ENCODE results near the gene SLC48A1.

The SLC48A1 gene

DNA sequence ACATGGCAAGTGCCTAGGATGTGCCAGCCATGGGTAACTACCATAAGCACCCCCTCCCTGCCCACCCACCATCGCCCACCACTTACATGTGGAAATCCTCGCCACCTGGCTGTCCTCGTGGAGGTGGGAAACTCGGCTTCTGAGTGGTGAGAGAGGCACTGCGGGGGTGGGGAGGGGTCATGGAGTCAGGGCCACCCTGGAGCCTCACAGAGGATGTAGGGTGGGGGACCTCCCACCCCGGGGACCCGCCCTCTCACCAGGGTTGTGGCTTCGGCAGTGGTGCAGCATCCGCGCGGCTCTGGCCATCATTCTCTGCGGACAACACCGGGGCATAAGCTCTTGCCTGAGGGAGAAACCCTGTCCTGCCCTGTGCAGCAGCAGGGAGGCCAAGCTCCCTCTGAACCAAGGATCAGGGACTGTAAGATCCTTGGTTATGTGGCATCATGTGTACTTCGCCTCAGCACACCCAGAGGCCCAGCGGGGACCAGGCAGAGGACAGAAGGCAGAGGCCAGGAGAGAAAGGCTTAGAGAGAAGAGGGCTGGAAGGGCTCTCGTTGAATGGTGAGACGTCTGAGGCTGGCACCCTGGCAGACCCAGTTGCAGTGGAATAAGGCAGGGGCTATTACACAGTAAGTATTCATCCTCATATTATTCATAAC is 35.0 kb upstream of the SLC48A1 start:
- DNase-seq (ENCODE audit: low read depth in 1 of 2, low spot score in 1 of 2): no peak
- Histone ChIP-seq H3K4me3 (replicated peaks; ENCODE audit: insufficient read depth, low read length) (no peak overlapping the region), H3K27me3 (ENCODE audit: insufficient read depth, poor library complexity, severe bottlenecking) (no peaks in the 10 kb centered on the region), H3K27ac (replicated peaks) (no peak overlapping the region)
- TF ChIP-seq, protein P1, sequence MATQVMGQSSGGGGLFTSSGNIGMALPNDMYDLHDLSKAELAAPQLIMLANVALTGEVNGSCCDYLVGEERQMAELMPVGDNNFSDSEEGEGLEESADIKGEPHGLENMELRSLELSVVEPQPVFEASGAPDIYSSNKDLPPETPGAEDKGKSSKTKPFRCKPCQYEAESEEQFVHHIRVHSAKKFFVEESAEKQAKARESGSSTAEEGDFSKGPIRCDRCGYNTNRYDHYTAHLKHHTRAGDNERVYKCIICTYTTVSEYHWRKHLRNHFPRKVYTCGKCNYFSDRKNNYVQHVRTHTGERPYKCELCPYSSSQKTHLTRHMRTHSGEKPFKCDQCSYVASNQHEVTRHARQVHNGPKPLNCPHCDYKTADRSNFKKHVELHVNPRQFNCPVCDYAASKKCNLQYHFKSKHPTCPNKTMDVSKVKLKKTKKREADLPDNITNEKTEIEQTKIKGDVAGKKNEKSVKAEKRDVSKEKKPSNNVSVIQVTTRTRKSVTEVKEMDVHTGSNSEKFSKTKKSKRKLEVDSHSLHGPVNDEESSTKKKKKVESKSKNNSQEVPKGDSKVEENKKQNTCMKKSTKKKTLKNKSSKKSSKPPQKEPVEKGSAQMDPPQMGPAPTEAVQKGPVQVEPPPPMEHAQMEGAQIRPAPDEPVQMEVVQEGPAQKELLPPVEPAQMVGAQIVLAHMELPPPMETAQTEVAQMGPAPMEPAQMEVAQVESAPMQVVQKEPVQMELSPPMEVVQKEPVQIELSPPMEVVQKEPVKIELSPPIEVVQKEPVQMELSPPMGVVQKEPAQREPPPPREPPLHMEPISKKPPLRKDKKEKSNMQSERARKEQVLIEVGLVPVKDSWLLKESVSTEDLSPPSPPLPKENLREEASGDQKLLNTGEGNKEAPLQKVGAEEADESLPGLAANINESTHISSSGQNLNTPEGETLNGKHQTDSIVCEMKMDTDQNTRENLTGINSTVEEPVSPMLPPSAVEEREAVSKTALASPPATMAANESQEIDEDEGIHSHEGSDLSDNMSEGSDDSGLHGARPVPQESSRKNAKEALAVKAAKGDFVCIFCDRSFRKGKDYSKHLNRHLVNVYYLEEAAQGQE (IDR thresholded peaks at IDR 0.05; ENCODE audit: insufficient replicate concordance, low read depth): no peak
- TF ChIP-seq, protein P2, sequence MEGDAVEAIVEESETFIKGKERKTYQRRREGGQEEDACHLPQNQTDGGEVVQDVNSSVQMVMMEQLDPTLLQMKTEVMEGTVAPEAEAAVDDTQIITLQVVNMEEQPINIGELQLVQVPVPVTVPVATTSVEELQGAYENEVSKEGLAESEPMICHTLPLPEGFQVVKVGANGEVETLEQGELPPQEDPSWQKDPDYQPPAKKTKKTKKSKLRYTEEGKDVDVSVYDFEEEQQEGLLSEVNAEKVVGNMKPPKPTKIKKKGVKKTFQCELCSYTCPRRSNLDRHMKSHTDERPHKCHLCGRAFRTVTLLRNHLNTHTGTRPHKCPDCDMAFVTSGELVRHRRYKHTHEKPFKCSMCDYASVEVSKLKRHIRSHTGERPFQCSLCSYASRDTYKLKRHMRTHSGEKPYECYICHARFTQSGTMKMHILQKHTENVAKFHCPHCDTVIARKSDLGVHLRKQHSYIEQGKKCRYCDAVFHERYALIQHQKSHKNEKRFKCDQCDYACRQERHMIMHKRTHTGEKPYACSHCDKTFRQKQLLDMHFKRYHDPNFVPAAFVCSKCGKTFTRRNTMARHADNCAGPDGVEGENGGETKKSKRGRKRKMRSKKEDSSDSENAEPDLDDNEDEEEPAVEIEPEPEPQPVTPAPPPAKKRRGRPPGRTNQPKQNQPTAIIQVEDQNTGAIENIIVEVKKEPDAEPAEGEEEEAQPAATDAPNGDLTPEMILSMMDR (IDR thresholded peaks at IDR 0.05; ENCODE audit: insufficient read depth, low read length): no peak
- TF ChIP-seq SPI1 (IDR thresholded peaks at IDR 0.05; ENCODE audit: borderline replicate concordance, low read depth) (no peak), GABPA (IDR thresholded peaks at IDR 0.05; ENCODE audit: low read depth) (no peak)

DNA sequence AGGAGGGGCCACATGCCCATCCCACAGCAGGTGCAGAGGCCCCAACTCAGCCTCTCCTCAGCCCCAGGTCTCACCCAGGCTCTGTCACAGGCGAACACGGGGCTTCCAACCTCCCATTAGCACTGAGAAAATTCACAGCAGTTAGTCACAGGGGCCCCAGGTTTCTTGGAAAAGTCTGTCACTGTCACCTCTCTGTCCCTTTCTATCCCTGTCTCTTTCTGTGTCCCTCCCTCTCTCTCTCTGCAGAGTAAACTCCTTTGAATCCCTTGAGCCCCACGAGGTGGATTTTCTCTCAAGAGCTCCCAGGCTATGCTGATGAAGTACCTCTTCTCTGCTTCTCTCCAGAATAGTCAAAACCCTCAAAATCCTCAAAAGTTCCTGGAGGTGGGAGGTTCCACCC is 33.7 kb upstream of the SLC48A1 start:
- TF ChIP-seq POLR2AphosphoS5 (IDR thresholded peaks at IDR 0.05; ENCODE audit: low read depth) (no peak), GABPA (IDR thresholded peaks at IDR 0.05; ENCODE audit: low read depth) (no peak), SPI1 (IDR thresholded peaks at IDR 0.05; ENCODE audit: borderline replicate concordance, low read depth) (no peak)
- TF ChIP-seq, protein P1 (IDR thresholded peaks at IDR 0.05; ENCODE audit: insufficient replicate concordance, low read depth): no peak
- TF ChIP-seq, protein P2 (IDR thresholded peaks at IDR 0.05; ENCODE audit: insufficient read depth, low read length): no peak

DNA sequence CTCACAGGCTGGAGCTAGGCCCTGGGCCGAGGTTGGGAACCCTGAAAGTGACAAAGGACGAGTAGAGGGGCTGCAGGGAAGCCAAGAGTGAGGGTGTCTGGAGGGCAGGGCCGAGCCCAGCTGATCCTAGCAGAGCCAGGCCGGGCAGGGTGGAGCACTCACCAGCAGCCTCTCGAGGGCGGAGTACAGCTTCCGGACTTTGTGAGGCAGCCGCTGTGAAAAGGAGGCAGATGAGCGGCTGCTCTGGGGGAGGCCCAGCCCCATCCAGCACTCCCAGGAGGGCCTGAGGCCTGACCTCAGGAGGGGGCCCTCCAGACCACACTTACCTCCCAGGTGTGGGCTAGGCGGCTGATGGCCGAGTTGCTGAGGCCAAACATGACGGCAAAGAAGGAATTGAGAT is 33.1 kb upstream of the SLC48A1 start:
- Histone ChIP-seq H3K27ac (replicated peaks) (no peak overlapping the region), H3K27me3 (ENCODE audit: insufficient read depth, poor library complexity, severe bottlenecking) (no peaks in the 10 kb centered on the region), H3K4me3 (replicated peaks; ENCODE audit: insufficient read depth, low read length) (no peak overlapping the region)
- DNase-seq (ENCODE audit: low read depth in 1 of 2, low spot score in 1 of 2): no peak
- TF ChIP-seq GABPA (IDR thresholded peaks at IDR 0.05; ENCODE audit: low read depth): no peak
- TF ChIP-seq, protein P2 (IDR thresholded peaks at IDR 0.05; ENCODE audit: insufficient read depth, low read length): no peak
- TF ChIP-seq SPI1 (IDR thresholded peaks at IDR 0.05; ENCODE audit: borderline replicate concordance, low read depth): no peak
- no peak for TF ChIP-seq POLR2AphosphoS5 (IDR thresholded peaks at IDR 0.05; ENCODE audit: low read depth)
- TF ChIP-seq, protein P1 (IDR thresholded peaks at IDR 0.05; ENCODE audit: insufficient replicate concordance, low read depth): no peak

More for the DNA sequence above, 33.7 kb upstream of the SLC48A1 start:
- H3K27ac ChIP-seq (replicated peaks): no peak overlapping the region
- H3K4me3 ChIP-seq (replicated peaks; ENCODE audit: insufficient read depth, low read length): no peak overlapping the region
- no peak for DNase-seq (ENCODE audit: low read depth in 1 of 2, low spot score in 1 of 2)
- no peaks in the 10 kb centered on the region for H3K27me3 ChIP-seq (ENCODE audit: insufficient read depth, poor library complexity, severe bottlenecking)
